ENCODE results near the gene VAC14.
"Not testable (repeated sequence)": the region's sequence is repeated elsewhere in the genome, so short reads cannot be mapped to it uniquely, and the experiment has no call there.

The VAC14 gene

DNA sequence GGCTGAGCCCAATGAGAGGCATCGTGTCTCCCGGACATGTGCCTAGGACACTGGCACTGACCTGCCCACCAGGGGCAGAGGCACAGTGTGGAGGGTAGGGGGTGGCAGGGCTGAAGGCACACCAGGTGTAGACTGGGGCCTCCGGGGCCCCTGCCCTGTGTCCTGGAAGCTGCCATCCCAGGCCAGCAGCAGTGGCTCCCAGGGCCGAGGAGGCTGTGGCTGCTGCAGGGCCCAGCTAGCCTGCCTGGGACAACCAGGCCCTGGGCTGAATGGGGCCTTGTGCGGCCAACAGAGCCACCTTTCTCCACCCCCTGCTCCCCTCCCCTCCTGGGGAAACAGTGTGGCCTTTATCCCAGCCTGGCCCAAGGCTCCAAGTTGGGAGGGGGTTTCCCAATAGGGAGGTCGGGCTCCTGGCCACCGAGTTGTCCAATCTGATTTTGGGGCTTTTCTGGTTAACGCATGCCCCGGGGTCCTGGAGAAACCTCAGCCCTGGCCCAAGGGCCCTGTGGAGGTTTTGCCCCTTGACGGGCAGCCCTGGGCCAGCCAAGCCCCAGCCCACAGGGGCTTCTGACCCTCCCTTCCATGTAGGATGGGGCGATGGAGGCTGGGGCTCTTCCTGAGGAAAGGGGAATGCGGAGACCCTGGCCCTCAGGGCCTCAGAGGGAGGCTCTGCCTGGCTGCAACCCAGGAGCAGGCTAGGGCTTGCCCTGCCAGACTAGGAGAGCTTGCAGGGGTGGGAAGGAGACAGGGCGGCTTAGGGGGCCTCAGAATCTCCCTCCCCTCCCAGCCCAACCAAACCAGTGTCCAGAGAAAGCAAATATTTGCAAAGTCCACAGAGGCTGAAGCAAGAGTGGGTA is 119.3 kb downstream of the VAC14 start:
- no peak for DNase-seq (ENCODE audit: low spot score)

- no peak for DNase-seq (ENCODE audit: low spot score)
Measured at GRCh38 chr16:70680495-70681381, 120.2 kb downstream of the VAC14 start.

- no peak for DNase-seq (ENCODE audit: low spot score)
Measured at GRCh38 chr16:70679671-70680494, 121.1 kb downstream of the VAC14 start.

- DNase-seq (ENCODE audit: low spot score), result no peak
Measured at GRCh38 chr16:70678898-70679670, 121.9 kb downstream of the VAC14 start.

DNA sequence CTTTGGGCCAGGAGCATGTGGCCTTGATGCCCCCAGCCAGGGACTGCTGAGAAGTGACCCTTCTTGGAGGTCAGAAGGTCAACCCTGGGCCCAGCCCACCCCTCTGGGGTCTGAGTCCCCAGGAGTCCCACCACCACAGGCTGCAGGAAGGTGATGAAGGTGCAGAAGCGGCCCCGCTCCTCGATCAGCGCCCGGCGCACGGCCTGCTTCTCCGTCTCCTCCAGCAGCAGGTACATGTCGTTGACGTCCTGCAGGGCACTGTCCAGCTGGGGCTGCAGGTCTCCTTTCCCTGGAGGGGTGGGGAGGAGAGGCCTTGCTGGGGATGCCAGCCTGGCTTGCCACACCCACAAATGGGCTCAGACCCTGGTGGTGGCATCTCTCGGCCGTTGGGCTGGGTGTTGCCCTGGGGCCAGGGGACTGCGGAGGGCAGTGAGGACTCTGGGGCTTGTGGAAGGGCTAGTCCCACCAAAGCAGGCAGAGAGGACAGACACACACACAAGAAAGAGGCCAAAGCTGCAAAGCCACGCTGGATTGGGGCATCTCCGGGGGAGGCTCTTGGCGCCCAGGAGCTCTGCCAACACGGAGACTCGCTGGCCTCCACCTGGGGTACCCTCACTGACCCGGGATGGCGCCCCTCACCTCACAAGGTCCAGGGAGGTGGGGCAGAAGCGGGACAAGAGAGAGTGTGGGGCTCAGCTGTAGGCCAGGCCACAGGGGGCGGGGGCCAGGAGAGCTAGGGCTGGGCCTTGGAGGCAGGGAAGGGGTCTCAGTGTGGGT is 122.6 kb downstream of the VAC14 start:
- DNase-seq (ENCODE audit: low spot score), result no peak

DNA sequence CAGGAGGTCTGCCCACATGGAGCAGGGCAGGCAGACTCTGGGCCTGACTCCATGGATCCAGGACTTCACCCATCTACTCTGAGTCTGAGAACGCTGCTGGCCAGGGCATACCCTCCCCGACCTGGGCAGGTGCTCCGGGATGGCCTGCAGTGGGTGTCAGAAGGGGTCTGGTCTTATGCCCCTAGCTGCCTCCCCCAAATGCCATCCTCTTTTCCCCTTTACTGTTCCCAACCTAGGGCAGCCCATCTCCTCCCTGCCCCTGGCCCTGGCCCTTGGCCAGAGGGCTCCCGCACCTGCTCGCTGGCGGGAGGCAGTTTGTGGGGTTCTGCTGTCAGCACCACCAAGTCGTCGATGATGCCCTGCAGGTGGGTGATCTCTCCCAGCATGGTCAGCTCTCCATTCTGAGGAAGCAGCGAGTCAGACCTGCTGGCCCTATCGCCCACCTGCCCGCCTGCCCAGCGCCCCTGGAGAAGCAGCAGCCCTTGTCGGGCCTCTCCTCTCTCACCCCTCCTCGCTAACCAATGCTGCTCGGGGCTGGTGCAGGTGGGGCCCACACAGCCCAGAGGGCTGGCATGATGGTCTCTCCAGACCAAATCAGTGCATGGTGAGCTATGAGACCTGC is 123.3 kb downstream of the VAC14 start:
- DNase-seq (ENCODE audit: low spot score), result no peak

GRCh38 chr16:70676675-70677498 is 124.1 kb downstream of the VAC14 start:
- no peak for DNase-seq (ENCODE audit: low spot score)

- DNase-seq (ENCODE audit: low spot score), result no peak
Measured at GRCh38 chr16:70675851-70676513, 125.0 kb downstream of the VAC14 start.

DNA sequence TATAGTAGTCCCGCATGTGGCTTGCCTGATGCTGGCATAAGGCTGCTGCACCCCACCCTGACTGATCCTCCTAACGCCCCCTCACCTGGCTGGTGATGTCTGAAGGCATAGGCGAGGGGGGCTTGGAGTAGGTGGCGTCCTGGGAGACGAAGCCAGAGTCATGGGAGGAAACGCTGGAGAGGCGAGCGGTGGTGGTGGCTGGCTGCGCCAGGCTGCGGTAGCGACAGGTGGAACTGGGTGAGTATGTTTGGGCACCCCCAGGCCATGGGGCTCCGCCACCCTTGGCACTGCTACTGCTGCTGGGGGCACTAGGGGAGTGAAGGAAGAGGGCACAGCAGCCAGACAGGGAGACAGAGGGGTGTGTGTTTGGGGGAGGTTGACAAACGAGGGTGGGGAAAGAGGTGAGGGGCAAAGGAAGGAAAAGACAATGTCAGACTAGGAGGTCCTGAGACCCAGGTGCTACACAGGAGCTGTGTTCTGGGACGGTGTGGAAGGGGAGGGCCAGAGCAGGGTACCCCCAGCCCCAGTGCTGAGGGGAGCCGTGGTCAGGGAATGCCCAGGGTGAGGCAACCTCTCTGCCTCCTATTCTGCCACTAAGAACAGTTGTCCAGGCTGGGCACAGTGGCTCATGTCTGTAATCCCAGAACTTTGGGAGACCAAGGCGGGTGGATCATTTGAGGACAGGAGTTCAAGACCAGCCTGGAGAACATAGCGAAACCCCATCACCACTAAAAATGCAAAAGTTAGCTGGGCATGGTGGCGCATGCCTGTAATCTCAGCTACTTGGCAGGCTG is 126.5 kb downstream of the VAC14 start:
- no peak for DNase-seq (ENCODE audit: low spot score)

GRCh38 chr16:70670938-70671337 is 130.0 kb downstream of the VAC14 start:
- DNase-seq (ENCODE audit: low spot score), result not testable (repeated sequence)

DNA sequence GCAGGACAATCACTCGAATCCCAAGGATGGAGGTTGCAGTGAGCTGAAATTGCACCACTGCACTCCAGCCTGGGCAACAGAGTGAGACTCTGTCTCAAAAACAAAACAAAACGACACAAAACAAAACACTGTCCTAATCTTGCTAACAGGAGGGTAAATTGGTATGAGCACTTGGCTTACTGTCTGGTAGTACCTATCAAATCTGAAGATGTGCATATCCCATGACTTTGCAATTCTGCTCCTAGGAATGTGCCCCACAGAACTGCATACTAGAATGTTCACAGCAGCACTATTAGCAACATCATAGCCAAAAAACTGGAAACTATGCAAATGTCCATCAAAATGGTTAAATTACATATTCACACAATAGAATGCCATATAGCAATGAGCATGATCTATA is 130.8 kb downstream of the VAC14 start:
- DNase-seq (ENCODE audit: low spot score), result no peak

DNA sequence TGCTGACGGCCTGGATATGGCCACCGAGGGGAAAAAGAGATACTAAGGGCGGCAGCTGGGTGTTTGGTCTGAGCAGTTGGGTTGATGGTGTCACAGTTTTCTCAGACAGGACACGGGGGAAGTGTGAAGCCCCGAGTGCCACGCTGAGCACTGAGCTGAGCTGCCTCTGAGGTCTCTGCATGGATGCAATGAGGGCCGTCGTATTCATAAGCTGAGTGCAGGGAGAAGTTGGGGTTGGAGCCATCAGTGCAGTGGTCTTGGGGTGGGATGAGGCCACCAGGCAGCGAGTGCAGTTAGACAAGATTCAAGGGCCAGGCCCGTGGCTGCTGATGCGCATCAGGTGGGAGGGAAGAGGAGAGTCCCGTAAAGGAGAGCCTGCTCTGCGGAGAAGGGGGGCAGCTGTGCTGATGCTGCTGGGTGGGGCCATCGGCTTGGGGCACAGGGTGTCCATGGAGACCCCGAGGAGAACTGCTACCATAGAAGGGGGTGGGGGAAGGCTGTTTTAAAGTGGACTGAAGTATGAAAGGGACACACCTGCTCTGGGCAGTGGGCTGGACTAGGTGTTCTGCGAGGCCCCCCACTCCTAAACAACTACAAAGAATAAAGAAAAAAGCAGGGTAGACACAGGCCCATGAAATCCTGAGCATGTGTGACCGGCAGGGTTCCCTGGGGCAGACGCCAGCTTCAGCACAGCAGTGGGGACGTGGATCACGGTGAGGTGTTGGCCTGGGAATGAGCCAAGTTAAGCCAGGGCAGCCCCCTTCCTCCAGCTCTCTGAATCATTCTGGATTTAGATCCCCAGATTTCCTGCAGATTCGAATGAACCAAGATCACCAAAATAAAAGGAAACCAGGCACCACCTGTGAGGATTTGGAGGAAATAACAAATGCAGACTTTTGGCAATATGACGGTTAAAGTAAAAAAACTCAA is 134.9 kb downstream of the VAC14 start:
- no peak for DNase-seq (ENCODE audit: low spot score)

- no peak for DNase-seq (ENCODE audit: low spot score)
Measured at GRCh38 chr16:70665113-70665694, 135.8 kb downstream of the VAC14 start.

DNA sequence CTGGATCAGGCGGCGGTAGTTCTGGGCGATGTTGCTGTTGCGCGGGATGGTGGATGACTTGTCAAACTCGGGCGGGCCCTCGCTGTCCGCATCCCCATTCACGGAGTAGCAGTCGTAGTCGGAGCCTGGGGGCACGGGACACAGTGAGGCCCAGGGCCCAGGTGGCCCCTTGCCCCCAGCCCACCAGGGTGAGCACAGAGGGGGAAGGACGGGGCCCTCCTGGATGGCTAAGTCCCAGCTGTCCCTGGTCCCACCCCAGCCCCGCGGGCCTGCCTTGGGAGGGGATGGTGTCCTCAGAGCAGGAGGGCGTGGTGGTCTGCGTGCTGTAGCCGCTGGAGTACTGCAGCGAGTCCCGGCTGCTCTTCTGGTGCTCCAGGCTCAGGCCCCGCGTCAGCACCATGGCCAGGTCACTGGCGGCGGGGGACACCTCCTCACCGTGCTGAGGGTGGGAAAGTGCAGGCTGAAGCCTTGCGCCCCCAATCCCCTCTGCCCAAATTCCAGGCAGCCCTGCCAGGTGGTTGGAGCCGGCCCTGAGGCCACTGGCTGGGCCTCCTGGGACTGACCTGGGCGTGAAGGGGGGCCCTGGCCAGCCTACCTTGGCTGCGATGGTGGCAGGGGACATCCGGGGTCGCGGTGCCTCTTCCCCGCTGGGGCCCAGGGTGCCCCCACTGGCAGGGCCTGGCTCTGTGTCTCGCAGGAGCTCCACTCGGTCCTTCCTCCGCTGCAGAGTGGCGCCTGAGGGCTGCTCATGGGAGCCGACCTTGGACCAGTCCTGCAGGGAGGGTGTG is 136.4 kb downstream of the VAC14 start:
- DNase-seq (ENCODE audit: low spot score), result no peak

GRCh38 chr16:70663524-70664324 is 137.2 kb downstream of the VAC14 start:
- DNase-seq (ENCODE audit: low spot score), result no peak
